Globus pallidus (tissue), 1 donor: ENCODE measurements around the gene COX6A2.
A peak's percentile ranks its signal among the peaks of the same experiment; 100 is the strongest.

ENCODE experiments used
- DNase-seq: peaks from one replicate; pipeline ENCODE4 v3.0.0-alpha.2; 2015; ENCODE audit warnings: low spot score

The COX6A2 gene

DNA sequence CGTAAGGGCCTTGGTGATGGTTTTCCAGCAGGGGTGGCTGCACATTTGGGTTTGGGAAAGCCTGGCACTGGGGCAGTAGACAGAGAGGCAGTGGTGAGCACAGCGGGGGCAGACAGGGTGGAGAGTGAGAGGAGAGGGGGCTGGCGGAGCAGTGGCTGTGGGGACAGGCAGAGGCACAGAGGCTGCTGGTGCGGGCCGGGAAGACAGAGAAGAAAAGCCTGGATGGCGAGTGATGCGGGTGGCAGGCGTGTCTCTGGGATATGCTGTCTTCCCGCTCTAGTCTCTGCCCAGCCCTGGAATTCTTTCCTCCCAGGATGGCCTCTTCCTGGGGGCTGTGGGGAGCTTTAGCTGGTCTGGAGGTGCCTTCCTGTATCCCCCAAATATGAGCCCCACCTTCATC, 18.1 kb downstream of the COX6A2 start:
- DNase-seq: no peak

- DNase-seq: no peak
Observed at GRCh38 chr16:31409433-31409832, 18.7 kb downstream of the COX6A2 start.

GRCh38 chr16:31407406-31407805, 20.8 kb downstream of the COX6A2 start:
- no peak for DNase-seq

- DNase-seq: no peak
Observed at GRCh38 chr16:31404353-31405064, 23.7 kb downstream of the COX6A2 start.

DNA sequence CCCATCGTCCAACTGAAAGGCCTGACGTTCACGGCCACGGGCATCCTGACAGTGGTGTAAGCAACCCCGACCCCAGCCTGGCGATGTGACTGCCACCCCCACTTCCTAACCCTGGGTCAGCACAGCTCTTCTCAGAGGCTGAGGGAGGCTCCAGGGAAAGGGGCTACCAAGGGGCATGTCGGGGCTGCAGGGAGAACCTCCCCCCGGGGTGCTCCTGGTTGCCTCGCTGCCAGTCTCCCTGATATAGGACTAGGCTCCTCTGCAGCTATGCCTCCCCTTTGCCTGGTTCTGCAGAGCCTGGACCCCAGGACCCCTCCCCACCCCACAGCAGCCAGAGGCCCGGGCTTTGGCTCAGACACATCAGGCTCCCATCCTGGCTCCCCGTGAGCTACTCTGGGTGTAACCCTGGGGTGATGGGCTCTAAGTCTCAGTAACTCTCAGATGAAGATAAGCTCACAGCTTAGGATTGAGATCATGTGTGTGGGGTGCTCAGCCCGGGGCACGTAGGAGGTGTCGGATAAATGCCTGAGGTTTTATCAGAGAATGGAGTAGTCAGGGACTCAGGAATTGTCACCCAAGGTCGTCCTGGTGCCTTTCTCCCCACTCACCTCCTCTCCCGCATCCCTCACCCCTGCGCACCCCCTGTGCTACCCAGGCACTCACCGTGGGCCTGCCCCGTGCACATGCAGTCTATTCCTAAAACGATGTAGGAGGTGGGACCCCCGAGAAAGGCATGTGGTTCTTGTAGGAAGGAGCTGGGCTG, 24.4 kb downstream of the COX6A2 start:
- no peak for DNase-seq

DNA sequence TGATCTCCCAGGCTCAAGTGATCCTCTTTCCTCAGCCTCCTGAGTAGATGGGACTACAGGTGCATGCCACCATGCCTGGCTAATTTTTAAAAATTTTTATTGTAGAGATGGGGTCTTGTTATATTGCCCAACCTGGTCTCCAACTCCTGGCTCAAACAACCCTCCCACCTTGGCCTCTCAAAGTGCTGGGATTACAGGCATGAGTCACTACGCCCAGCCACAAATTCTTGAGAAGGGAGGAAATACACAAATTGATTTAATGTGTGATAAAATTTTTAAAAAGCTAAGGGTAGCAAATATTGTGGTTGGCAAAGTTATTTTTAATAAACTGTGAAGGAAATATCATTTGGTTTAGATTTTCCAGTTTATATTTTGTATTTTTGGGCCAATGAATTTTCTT, 25.5 kb downstream of the COX6A2 start:
- DNase-seq: no peak

DNA sequence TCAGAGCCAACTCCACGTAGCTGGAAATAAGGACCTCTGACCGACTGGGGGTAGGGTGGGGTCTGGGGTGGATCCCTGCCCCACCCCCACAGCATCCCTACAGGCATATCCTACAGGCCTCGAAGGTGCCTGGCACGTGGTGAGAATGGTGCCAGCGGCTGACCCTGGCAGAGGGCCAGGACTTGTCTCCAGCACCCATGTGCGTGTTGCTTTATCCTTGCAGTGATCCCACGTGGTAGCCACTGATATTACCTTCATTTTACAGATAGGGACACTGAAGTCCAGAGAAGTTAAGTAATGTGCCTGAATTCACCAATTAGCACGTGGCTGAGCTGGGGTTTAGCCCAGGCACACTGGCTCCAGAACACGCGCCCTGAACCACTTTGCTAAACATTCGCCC, 26.7 kb downstream of the COX6A2 start:
- DNase-seq: no peak

- DNase-seq: no peak
Observed at GRCh38 chr16:31400191-31400590, 28.0 kb downstream of the COX6A2 start.

GRCh38 chr16:31397701-31398100, 30.5 kb downstream of the COX6A2 start:
- DNase-seq: no peak

DNA sequence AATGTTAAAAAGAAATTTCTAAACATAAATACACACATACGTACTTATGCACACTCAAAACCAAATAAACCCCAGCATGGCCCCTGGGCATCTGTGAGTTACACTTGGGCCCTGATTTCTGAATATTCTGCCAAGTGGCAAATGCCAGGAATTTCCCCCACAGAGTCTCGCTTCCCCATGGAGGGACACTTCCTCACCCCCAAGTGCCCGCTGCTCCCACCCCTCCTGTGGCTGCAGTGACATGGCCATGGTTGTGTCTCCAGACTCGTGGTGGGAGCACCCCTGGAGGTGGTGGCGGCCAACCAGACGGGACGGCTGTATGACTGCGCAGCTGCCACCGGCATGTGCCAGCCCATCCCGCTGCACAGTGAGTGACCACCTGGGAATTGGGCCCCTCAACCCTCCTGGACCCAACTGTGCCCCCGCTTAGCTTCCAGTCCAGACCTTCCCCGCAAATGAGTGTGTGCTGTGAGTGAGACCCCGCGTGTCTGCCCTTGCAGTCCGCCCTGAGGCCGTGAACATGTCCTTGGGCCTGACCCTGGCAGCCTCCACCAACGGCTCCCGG, 31.0 kb downstream of the COX6A2 start:
- DNase-seq: no peak

DNA sequence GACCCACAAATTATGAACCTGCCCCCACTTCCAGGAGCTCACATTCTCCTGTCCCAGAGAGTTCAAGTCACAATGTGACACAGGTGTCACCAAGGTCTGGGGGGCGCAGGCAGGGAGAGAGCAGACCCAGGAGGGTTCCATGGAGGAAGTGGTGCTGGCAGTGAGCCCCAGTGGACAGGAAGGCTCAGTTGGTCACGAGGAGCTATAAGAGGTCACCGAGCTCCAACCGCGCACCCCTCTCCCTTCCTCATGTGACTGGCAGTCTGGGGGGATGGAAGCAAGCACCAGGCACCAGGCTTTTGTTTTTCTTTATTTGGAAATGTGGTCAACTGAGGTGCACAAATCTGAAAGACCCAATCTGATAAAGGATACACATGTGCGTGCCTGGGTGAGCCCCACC, 32.5 kb downstream of the COX6A2 start:
- peak; percentile 13 for DNase-seq

DNA sequence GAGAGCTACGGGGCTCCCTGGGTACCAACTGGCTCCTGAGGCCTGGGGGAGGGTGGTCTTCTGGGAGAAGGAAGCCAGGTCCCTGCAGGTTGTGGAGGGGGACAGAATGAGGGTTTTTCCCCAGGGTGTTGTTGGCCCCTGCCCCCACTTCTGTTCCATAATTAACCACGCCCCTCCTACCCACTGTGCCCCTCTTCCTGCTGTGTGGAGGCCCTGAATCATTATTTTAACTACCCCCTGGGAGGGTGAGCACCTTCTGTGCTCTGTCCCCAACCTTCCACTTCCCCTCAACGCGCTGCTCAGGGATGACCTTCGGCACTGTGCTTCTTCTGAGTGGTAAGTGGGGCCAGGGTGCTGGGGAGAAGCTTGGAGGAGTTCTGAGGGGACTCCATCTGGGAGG, 35.1 kb downstream of the COX6A2 start, which contains the start of gene ITGAD:
ITGAD (plus strand) TSS at position 280 of the 400 bp plus-strand sequence; CDS start at position 306, 26 bp downstream.
- DNase-seq: no peak

GRCh38 chr16:31390504-31391041, 37.6 kb downstream of the COX6A2 start:
- no peak for DNase-seq

GRCh38 chr16:31388535-31388934, 39.6 kb downstream of the COX6A2 start:
- DNase-seq: no peak

DNA sequence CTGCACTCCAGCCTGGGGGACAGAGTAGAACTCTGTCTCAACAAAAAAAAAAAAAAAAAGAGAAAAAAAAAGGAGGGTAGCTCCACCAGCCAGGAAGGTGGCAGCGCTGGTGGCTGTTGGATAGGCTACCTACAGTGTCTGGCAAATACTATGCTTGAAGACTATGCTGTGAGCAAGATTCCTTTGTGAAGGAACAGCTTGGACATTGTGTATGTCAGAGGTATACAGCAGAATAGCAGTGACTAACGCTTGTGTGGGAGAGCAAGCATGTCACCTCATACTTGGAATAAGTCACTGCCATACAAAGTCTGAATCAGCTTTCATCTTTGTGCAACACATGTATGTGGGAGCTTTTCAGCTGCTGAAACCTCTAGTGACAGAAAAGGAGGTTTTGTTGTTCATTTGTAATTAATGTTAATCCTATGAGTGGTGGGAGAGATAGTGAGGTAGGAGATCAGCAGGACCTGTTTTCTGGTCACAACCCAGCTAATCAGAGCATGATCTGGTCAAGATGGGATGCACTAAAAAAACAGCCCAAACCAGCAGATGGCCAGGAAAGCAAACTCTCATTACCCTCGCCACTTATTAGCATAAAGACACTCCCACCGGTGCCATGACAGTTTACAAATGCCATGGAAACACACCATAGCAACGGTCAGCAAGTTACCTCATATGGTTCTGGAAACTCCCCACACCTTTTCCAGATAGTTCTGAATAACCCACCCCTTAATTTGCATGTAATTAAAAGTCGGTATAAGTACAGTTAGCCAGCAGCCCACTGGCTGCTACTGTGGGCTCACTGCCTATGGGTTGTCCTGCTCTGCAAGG, 41.8 kb downstream of the COX6A2 start:
- DNase-seq: no peak

GRCh38 chr16:31385680-31386079, 42.5 kb downstream of the COX6A2 start:
- no peak for DNase-seq

DNA sequence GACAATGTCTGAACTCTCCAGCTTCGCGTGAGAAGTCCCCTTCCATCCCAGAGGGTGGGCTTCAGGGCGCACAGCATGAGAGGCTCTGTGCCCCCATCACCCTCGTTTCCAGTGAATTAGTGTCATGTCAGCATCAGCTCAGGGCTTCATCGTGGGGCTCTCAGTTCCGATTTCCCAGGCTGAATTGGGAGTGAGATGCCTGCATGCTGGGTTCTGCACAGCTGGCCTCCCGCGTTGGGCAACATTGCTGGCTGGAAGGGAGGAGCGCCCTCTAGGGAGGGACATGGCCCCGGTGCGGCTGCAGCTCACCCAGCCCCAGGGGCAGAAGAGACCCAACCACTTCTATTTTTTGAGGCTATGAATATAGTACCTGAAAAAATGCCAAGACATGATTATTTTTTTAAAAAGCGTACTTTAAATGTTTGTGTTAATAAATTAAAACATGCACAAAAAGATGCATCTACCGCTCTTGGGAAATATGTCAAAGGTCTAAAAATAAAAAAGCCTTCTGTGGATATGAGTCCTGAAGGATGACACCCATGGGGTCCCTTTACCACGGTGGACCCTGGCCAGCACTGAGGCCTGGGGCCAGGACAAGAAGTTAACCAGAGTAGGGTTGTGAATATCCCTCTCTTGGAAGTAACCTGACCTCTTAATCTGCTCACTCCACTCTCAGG, 45.5 kb downstream of the COX6A2 start:
- peak; percentile 35 for DNase-seq

DNA sequence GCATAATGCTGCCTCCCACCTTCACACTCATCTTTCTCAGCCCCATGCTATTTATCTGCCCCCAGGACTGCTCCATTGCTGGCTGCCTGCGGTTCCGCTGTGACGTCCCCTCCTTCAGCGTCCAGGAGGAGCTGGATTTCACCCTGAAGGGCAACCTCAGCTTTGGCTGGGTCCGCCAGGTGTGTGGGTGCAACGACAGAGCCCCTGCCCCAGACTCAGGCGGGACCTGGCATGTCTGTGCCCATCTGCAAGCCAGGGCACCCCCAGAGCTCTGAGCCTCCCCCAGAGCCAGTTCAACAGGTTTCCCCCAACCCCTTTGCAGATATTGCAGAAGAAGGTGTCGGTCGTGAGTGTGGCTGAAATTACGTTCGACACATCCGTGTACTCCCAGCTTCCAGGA, 48.0 kb downstream of the COX6A2 start:
- no peak for DNase-seq
